ENCODE results near the gene COX6B2.

Gene COX6B2

DNA sequence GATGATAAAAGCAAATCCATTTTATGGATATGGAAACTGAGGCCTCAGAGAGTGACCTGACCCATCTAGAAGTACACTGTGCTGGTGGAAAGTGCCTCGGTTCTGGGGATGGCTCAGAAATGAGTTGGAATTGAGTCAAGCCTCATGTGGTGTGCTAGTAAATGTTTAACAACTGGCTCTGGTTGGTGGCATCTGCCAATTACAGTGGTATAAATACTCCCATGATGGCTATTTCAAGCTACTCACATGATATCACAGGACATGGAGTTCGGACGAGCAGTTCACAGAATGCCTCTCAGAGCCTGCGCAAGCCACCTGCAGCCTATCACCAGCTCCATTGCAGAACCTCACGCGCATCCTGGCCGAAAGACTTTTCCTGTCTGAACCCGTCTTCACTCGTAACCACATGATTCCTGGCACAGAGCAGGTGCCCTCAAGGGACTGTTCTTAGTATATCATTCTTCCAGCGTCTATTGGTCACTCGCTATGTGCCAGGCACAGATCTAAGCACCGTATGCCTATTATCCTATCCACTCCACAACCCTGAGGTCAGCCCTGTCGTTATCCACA is 38.5 kb downstream of the COX6B2 start:
- in situ Hi-C loops (cut with MboI; ENCODE audit: low sequenced_read_pairs, unreplicated experiment) = no loop called here
- TF ChIP-seq, protein P1, sequence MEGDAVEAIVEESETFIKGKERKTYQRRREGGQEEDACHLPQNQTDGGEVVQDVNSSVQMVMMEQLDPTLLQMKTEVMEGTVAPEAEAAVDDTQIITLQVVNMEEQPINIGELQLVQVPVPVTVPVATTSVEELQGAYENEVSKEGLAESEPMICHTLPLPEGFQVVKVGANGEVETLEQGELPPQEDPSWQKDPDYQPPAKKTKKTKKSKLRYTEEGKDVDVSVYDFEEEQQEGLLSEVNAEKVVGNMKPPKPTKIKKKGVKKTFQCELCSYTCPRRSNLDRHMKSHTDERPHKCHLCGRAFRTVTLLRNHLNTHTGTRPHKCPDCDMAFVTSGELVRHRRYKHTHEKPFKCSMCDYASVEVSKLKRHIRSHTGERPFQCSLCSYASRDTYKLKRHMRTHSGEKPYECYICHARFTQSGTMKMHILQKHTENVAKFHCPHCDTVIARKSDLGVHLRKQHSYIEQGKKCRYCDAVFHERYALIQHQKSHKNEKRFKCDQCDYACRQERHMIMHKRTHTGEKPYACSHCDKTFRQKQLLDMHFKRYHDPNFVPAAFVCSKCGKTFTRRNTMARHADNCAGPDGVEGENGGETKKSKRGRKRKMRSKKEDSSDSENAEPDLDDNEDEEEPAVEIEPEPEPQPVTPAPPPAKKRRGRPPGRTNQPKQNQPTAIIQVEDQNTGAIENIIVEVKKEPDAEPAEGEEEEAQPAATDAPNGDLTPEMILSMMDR (IDR thresholded peaks at IDR 0.05; ENCODE audit: borderline replicate concordance, control extremely low read depth, extremely low read depth, insufficient read depth, missing control alignments) = no peak
- no peak for DNase-seq (ENCODE audit: low spot score)

GRCh38 chr19:55314396-55314795 is 40.1 kb downstream of the COX6B2 start:
- no peak for DNase-seq (ENCODE audit: low spot score)
- TF ChIP-seq, protein P1 (IDR thresholded peaks at IDR 0.05; ENCODE audit: borderline replicate concordance, control extremely low read depth, extremely low read depth, insufficient read depth, missing control alignments) = no peak
- in situ Hi-C loops (cut with MboI; ENCODE audit: low sequenced_read_pairs, unreplicated experiment) = no loop called here

- no peak for DNase-seq (ENCODE audit: low spot score)
- in situ Hi-C loops (cut with MboI; ENCODE audit: low sequenced_read_pairs, unreplicated experiment) = no loop called here
These were observed 41.7 kb downstream of the COX6B2 start for GRCh38 chr19:55312621-55313512.

GRCh38 chr19:55311797-55312196 is 42.7 kb downstream of the COX6B2 start:
- TF ChIP-seq, protein P1 (IDR thresholded peaks at IDR 0.05; ENCODE audit: borderline replicate concordance, control extremely low read depth, extremely low read depth, insufficient read depth, missing control alignments) = no peak
- DNase-seq (ENCODE audit: low spot score) = no peak
- in situ Hi-C loops (cut with MboI; ENCODE audit: low sequenced_read_pairs, unreplicated experiment) = no loop called here

More at GRCh38 chr19:55312621-55313512, 41.7 kb downstream of the COX6B2 start:
- TF ChIP-seq, protein P1 (IDR thresholded peaks at IDR 0.05; ENCODE audit: borderline replicate concordance, control extremely low read depth, extremely low read depth, insufficient read depth, missing control alignments) = no peak

DNA sequence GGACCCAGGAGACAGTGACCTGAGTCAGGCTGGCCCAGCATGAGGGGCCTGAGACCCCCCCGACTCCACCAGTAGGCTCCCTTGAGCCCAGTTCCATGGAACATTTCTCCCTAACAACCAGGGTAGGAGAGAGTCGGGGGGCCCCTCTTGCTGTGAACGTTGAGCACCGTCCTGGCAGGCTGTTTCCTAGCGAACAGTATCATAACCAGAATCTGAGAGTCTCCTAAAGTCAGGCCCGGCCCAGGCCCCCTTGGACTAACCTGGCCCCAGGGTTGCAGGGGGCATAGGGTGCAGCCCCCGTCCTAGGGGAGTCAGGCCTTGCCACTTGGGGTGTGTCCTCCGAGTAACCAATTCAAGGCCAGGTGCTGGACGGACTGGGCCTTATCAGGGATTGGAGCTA is 43.1 kb downstream of the COX6B2 start:
- in situ Hi-C loops (cut with MboI; ENCODE audit: low sequenced_read_pairs, unreplicated experiment) = no loop called here
- no peak for DNase-seq (ENCODE audit: low spot score)
- TF ChIP-seq, protein P1 (IDR thresholded peaks at IDR 0.05; ENCODE audit: borderline replicate concordance, control extremely low read depth, extremely low read depth, insufficient read depth, missing control alignments) = no peak

- TF ChIP-seq, protein P1 (IDR thresholded peaks at IDR 0.05; ENCODE audit: borderline replicate concordance, control extremely low read depth, extremely low read depth, insufficient read depth, missing control alignments) = no peak
- no peak for DNase-seq (ENCODE audit: low spot score)
- in situ Hi-C loops (cut with MboI; ENCODE audit: low sequenced_read_pairs, unreplicated experiment) = no loop called here
These were observed 44.0 kb downstream of the COX6B2 start for GRCh38 chr19:55310498-55310897.
